DOHH2 (cell line): Measurements from ENCODE around the gene ADAMTSL5.

ENCODE experiments used
- H3F3A ChIP-seq: fragments of 200-600 bp; sonication (generic), shearing (Covaris generic); 2 replicates; pipeline ENCODE4 v1.6.0; 2016; ENCODE audit warnings: antibody characterized with exemption, mild to moderate bottlenecking; ENCODE audit not compliant: control insufficient read depth, insufficient read depth
- H3K27ac ChIP-seq: fragments of 200-600 bp; sonication (generic); 2 replicates; pipeline ENCODE4 v1.5.1; 2014; ENCODE audit warnings: low read depth, mild to moderate bottlenecking, low read length, moderate library complexity
- H3K27me3 ChIP-seq: fragments of 200-600 bp; sonication (generic); 2 replicates; pipeline ENCODE4 v1.6.1; 2014; ENCODE audit warnings: mild to moderate bottlenecking, low read length, mixed read lengths; ENCODE audit not compliant: control insufficient read depth
- H3K36me3 ChIP-seq: fragments of 200-600 bp; sonication (generic); 2 replicates; pipeline ENCODE4 v1.6.1; 2014; ENCODE audit warnings: mild to moderate bottlenecking, low read length, moderate library complexity, mixed read lengths; ENCODE audit not compliant: control insufficient read depth
- H3K4me1 ChIP-seq: fragments of 200-600 bp; sonication (generic); 2 replicates; pipeline ENCODE4 v1.6.1; 2014; ENCODE audit warnings: mild to moderate bottlenecking, low read length, mixed read lengths; ENCODE audit not compliant: control insufficient read depth
- H3K4me2 ChIP-seq: fragments of 200-600 bp; sonication (generic); 2 replicates; pipeline ENCODE4 v1.6.0; 2014; ENCODE audit warnings: mild to moderate bottlenecking, low read length, moderate library complexity
- H3K4me3 ChIP-seq: fragments of 200-600 bp; sonication (generic); 2 replicates; pipeline ENCODE4 v1.5.1; 2014; ENCODE audit warnings: mild to moderate bottlenecking, low read length, mixed read lengths
- H3K79me2 ChIP-seq: fragments of 200-600 bp; sonication (generic); 2 replicates; pipeline ENCODE4 v1.6.1; 2014; ENCODE audit warnings: mild to moderate bottlenecking, low read length, mixed read lengths; ENCODE audit not compliant: control insufficient read depth
- H3K9me2 ChIP-seq: fragments of 200-600 bp; sonication (generic); replicated peaks from 2 replicates; pipeline ENCODE4 v1.6.1; 2014; ENCODE audit warnings: mild to moderate bottlenecking, low read length, mixed read lengths; ENCODE audit not compliant: control insufficient read depth
- H3K9me3 ChIP-seq: fragments of 200-600 bp; sonication (generic); 2 replicates; pipeline ENCODE4 v1.6.1; 2014; ENCODE audit warnings: antibody characterized with exemption, low read length, mixed read lengths; ENCODE audit not compliant: control insufficient read depth, insufficient read depth
- H4K20me1 ChIP-seq: fragments of 200-600 bp; sonication (generic); 2 replicates; pipeline ENCODE4 v1.6.0; 2014; ENCODE audit warnings: low read depth, mild to moderate bottlenecking, antibody characterized with exemption, low read length, moderate library complexity; ENCODE audit not compliant: control insufficient read depth, insufficient read depth
- CTCF ChIP-seq: fragments of 200-600 bp; sonication (generic); IDR thresholded peaks from one replicate; pipeline ENCODE4 v1.5.1; 2014; ENCODE audit warnings: antibody characterized with exemption, mild to moderate bottlenecking, low read depth, low read length; ENCODE audit not compliant: poor library complexity, severe bottlenecking
- EZH2phosphoT487 ChIP-seq: fragments of 200-600 bp; sonication (generic); IDR thresholded peaks from 2 replicates; pipeline ENCODE4 v1.6.1; 2017; ENCODE audit warnings: borderline replicate concordance, mild to moderate bottlenecking, antibody characterized with exemption, low read length, moderate library complexity, mixed read lengths

Gene ADAMTSL5

GRCh38 chr19:1527650-1528309, 15.0 kb upstream of the ADAMTSL5 start:
- no peak overlapping the region for H3K4me2 ChIP-seq
- H3K4me3 ChIP-seq, result no peak overlapping the region
- TF ChIP-seq CTCF (no peak), EZH2phosphoT487 (no peak)
- H3K9me3 ChIP-seq, result no peaks in the 10 kb centered on the region
- H3K27me3 ChIP-seq, result no peaks in the 10 kb centered on the region
- no peaks in the 10 kb centered on the region for H3K9me2 ChIP-seq
- H3F3A ChIP-seq, result no peaks in the 10 kb centered on the region
- no peaks in the 10 kb centered on the region for H3K36me3 ChIP-seq
- no peak overlapping the region for H3K27ac ChIP-seq
- H3K79me2 ChIP-seq, result no peaks in the 10 kb centered on the region
- no peaks in the 10 kb centered on the region for H4K20me1 ChIP-seq
- no peaks in the 10 kb centered on the region for H3K4me1 ChIP-seq

DNA sequence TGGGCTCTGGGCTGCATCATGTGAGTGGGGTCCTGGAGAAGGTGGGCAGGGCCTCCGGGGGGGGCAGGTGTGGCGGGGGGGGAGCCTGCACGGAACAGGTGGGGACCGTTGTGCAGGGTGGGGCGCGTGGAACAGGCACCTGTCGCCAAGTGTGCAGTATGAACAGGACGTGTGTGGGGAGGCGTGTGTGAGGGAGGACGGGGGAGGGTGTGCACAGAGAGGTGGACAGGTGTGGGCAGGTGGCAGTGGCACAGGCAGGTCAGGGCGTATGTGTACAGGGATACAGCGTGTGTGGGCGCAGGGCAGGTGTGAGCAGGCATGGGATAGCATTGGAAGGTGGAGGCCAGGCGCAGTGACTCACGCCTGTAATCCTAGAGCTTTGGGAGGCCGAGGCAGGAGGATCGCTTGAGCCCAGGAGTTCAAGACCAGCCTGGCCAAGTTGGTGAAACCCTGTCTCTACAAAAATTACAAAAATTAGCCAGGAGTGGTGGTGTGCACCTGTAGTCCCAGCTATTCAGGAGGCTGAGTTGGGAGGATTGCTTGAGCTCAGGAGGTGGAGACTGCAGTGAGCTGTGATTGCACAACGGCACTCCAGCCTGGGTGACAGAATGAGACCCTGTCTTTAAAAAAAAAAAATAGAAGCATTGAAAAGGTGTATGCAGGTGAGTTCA, 14.3 kb upstream of the ADAMTSL5 start:
- Histone ChIP-seq H3K4me3 (no peak overlapping the region), H4K20me1 (no peaks in the 10 kb centered on the region), H3K36me3 (no peaks in the 10 kb centered on the region), H3K9me3 (no peaks in the 10 kb centered on the region), H3K27me3 (no peaks in the 10 kb centered on the region), H3K9me2 (no peaks in the 10 kb centered on the region), H3K79me2 (no peaks in the 10 kb centered on the region), H3K4me1 (no peaks in the 10 kb centered on the region), H3F3A (no peaks in the 10 kb centered on the region), H3K4me2 (no peak overlapping the region), H3K27ac (no peak overlapping the region)
- TF ChIP-seq CTCF, result no peak
- TF ChIP-seq EZH2phosphoT487, result no peak

- Histone ChIP-seq H3K4me2 (no peak overlapping the region), H3K4me3 (no peak overlapping the region), H3K27me3 (no peaks in the 10 kb centered on the region), H3K9me3 (no peaks in the 10 kb centered on the region), H4K20me1 (no peaks in the 10 kb centered on the region), H3K36me3 (no peaks in the 10 kb centered on the region), H3K27ac (no peak overlapping the region), H3K9me2 (no peaks in the 10 kb centered on the region), H3K79me2 (no peaks in the 10 kb centered on the region), H3F3A (no peaks in the 10 kb centered on the region), H3K4me1 (no peaks in the 10 kb centered on the region)
- no peak for TF ChIP-seq EZH2phosphoT487
- TF ChIP-seq CTCF, result no peak
Measured at GRCh38 chr19:1526066-1526778, 13.4 kb upstream of the ADAMTSL5 start.
